ENCODE measurements around the gene FKBP8.

FKBP8 gene

DNA sequence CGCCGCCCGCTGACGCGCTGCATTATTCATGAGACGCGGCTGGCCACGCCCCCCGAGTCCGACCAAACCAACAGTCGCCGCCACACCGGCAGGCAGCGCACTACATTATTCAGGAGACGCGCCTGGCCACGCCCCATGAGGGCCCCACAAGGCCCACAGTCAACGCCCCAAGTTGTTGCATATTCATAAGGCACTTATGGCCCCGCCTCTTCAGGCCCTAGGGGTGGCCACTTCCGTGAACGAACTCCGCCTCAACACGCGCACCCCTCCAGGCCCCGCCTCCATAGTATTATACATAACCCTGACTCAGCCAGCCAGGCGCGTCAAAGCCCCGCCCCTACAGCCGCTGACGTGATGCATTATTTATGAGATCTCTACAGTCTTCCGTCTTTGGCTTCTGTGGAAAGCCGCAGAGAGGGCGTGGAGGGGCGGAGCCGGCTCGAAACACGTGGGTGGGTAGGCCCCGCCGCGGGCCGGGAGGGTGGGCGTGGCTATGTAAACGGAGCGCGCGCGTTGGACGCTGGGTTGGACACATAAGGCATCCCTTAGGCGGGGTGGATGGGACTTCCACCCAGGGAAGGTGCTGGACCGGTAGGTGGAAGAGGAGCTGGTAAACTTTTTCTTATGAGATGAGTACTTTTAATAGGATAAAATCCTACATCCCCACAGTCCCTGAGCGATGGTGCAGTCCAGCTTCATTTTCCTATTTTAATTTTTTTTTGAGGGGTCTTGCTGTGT is 21.1 kb downstream of the FKBP8 start:
- Histone ChIP-seq H3K9me3 (ENCODE audit: control insufficient read depth, low read length) (no peaks in the 10 kb centered on the region), H3K4me1 (ENCODE audit: control insufficient read depth, insufficient read depth, low read length) (peaks cover 4% of the 10 kb centered on the region), H3K4me3 (ENCODE audit: insufficient read depth, low read depth, low read length) (peak overlapping the region; percentile 98), H3K36me3 (ENCODE audit: control insufficient read depth, insufficient read depth, low read length) (no peaks in the 10 kb centered on the region), H3K27me3 (ENCODE audit: control insufficient read depth, insufficient read depth, low read length, poor library complexity, severe bottlenecking) (no peaks in the 10 kb centered on the region), H3K27ac (ENCODE audit: insufficient read depth, low read depth, low read length, poor library complexity, severe bottlenecking) (peak overlapping the region; percentile 56)
- WGBS, 2 experiments = 2% methylated on average over 51 of the region's 51 CpGs

DNA sequence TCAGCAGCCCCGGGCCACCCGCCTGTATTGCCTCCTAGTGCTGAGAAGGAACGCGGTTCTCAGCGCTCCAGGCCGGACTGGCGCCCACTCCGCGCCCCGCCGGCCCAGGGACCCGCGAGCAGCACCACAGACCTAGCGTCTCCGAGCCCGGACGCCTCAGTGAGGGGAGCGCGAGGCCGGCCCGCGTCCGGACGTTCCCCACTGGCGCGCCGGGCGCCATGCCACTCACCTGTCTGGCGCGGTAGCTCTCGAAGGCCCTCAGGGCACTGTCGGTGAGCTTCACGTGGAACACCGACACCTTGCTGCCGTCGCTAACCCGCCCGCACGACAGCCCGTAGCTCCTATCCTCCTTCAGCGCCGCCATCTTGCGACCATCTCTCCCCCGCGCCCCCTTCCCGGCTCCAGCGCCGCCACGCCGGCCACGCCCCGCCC is 21.7 kb downstream of the FKBP8 start, which contains the start of gene ELL:
ELL (minus strand) TSS at position 379 of the 432 bp plus-strand sequence; CDS start at position 364, 15 bp downstream.
- no peaks in the 10 kb centered on the region for H3K27me3 ChIP-seq (ENCODE audit: control insufficient read depth, insufficient read depth, low read length, poor library complexity, severe bottlenecking)
- H3K27ac ChIP-seq (ENCODE audit: insufficient read depth, low read depth, low read length, poor library complexity, severe bottlenecking) = peak within 1 kb of the TSS; percentile 56
- WGBS, 2 experiments = 0% methylated on average over 52 of the region's 52 CpGs
- no peaks in the 10 kb centered on the region for H3K9me3 ChIP-seq (ENCODE audit: control insufficient read depth, low read length)
- H3K4me3 ChIP-seq (ENCODE audit: insufficient read depth, low read depth, low read length) = peak within 1 kb of the TSS; percentile 98
- H3K4me1 ChIP-seq (ENCODE audit: control insufficient read depth, insufficient read depth, low read length) = peaks cover 4% of the 10 kb centered on the region
- H3K36me3 ChIP-seq (ENCODE audit: control insufficient read depth, insufficient read depth, low read length) = no peaks in the 10 kb centered on the region

DNA sequence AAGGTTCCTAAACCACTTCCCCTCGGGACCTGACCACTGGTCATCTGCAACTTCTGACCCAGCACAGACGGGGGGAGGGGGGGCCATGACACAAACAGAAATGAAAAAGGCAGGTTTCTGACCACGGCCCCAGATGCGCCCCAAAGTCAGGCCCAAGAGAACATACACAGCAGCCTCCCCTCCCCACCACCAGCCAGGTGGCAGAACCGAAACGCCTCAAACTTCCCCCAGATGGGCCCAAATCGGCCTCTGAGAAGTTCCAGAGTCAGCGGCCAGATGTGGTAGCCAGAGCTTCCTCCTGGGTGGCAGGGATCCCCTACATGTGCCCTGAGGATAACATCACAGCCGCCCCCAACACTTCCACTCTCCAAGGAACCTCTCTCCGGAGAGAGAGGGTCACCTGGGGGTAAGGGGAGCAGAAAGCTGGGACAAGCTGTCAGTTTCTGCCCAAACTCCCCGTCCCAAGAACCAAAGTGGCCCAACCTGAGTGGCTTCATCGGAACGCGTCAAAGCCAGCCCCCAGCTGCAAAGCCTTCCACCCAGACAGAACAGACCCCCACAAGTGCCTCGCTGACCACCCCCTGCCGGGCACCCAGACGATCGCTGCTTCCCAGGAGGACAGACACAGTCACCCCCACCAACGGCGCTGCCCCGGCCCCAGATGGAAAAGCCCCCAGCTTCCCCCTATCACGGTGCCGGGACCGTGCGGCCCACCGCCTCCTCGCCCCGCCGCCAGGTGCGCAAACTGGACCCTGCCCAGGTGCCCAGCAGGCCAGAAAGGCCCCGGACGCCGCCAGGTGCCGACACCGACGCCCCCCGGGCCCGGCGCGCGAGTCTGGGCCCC is 22.3 kb downstream of the FKBP8 start:
- no peaks in the 10 kb centered on the region for H3K27me3 ChIP-seq (ENCODE audit: control insufficient read depth, insufficient read depth, low read length, poor library complexity, severe bottlenecking)
- H3K9me3 ChIP-seq (ENCODE audit: control insufficient read depth, low read length) = no peaks in the 10 kb centered on the region
- H3K27ac ChIP-seq (ENCODE audit: insufficient read depth, low read depth, low read length, poor library complexity, severe bottlenecking) = no peak overlapping the region
- H3K4me3 ChIP-seq (ENCODE audit: insufficient read depth, low read depth, low read length) = peak overlapping the region; percentile 98
- H3K36me3 ChIP-seq (ENCODE audit: control insufficient read depth, insufficient read depth, low read length) = no peaks in the 10 kb centered on the region
- peaks cover 4% of the 10 kb centered on the region for H3K4me1 ChIP-seq (ENCODE audit: control insufficient read depth, insufficient read depth, low read length)
- 1% methylated on average over 41 of the region's 41 CpGs for WGBS, 2 experiments

DNA sequence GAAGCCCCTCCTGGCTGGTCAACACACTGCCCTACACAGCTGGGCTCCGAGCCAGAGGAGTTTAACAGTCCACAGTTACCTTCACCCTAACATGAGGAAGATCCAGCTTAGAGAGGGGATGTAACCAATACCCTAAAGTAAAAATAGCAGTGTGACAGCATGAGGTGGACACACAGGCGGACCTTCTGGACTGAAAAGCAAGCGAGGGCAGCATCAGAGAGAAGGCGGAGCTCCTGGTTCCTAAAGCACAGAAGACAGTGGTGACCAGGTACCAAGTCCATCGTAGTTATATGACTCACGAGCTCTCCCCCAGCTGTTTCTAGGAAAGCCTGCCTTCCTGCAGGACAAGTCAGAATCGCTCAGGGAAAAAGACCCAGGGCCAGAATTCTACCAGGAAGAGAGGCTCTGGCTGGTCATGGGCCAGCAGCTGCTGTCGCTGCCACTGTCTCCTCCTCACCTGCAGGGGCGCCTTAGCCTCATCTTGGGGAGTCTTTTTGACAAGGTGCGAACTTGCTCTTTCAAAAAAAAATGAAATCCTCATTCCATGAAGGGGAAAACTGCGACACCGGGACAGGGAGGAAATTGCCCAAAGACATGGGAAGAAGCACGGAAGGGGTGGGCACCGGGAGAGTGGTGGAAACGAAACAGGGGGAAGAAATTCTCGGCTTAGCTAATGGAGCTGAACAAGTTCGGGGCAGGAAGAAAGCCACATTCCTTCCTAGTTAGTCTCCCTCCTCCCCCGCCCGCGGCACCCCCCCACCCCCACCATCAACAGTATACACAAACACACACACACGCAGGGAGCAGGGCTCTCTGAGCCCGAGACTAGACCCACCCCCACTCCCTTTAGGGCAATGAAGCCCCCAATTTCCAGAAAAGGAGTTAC is 23.2 kb downstream of the FKBP8 start:
- Histone ChIP-seq H3K4me1 (ENCODE audit: control insufficient read depth, insufficient read depth, low read length) (peaks cover 4% of the 10 kb centered on the region), H3K36me3 (ENCODE audit: control insufficient read depth, insufficient read depth, low read length) (no peaks in the 10 kb centered on the region), H3K9me3 (ENCODE audit: control insufficient read depth, low read length) (no peaks in the 10 kb centered on the region), H3K27ac (ENCODE audit: insufficient read depth, low read depth, low read length, poor library complexity, severe bottlenecking) (no peak overlapping the region), H3K27me3 (ENCODE audit: control insufficient read depth, insufficient read depth, low read length, poor library complexity, severe bottlenecking) (no peaks in the 10 kb centered on the region), H3K4me3 (ENCODE audit: insufficient read depth, low read depth, low read length) (peak overlapping the region; percentile 98)
- WGBS, 2 experiments = 22 to 24% methylated on average over 19 of the region's 22 CpGs

DNA sequence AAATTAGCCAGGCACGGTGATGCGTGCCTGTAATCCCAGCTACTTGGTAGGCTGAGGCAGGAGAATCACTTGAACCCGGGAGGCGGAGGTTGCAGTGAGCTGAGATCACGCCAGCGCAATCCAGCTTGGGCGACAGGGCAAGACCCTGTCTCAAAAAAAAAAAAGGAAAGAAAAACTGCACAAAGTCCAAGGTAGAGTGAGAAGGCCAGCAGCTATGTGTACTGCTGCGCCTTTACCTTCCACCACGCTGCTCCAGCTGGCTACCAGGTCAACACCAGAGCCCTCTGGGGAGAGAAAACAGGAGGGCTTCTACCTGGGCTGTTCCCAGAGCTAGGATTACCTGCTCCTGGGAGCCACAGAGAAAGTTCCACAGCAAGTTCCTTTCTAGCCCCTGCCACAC is 24.7 kb downstream of the FKBP8 start:
- Histone ChIP-seq H3K4me3 (ENCODE audit: insufficient read depth, low read depth, low read length) (no peak overlapping the region), H3K4me1 (ENCODE audit: control insufficient read depth, insufficient read depth, low read length) (peaks cover 4% of the 10 kb centered on the region), H3K9me3 (ENCODE audit: control insufficient read depth, low read length) (no peaks in the 10 kb centered on the region), H3K27ac (ENCODE audit: insufficient read depth, low read depth, low read length, poor library complexity, severe bottlenecking) (no peak overlapping the region), H3K36me3 (ENCODE audit: control insufficient read depth, insufficient read depth, low read length) (no peaks in the 10 kb centered on the region), H3K27me3 (ENCODE audit: control insufficient read depth, insufficient read depth, low read length, poor library complexity, severe bottlenecking) (no peaks in the 10 kb centered on the region)
- WGBS, 2 experiments = 93 to 95% methylated on average over 9 of the region's 9 CpGs

DNA sequence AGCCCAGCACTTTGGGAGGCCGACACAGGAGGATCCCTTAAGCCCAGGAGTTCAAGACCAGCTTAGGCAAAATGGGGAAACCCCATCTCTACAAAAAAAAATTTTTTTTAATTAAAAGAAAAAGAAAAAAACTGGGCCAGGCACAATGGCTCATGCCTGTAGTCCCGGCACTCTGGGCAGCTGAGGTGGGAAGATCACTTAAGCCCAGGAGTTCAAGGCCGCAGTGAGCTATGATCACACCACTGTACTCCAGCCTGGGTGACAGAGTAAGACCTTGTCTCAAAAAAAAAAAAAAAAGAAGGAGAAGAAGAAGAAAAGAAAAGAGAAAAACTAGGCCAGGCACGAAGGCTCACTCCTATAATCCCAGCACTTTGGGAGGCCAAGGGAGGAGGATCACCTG is 25.8 kb downstream of the FKBP8 start:
- Histone ChIP-seq H3K4me3 (ENCODE audit: insufficient read depth, low read depth, low read length) (no peak overlapping the region), H3K9me3 (ENCODE audit: control insufficient read depth, low read length) (no peaks in the 10 kb centered on the region), H3K27me3 (ENCODE audit: control insufficient read depth, insufficient read depth, low read length, poor library complexity, severe bottlenecking) (no peaks in the 10 kb centered on the region), H3K36me3 (ENCODE audit: control insufficient read depth, insufficient read depth, low read length) (no peaks in the 10 kb centered on the region), H3K4me1 (ENCODE audit: control insufficient read depth, insufficient read depth, low read length) (peaks cover 4% of the 10 kb centered on the region), H3K27ac (ENCODE audit: insufficient read depth, low read depth, low read length, poor library complexity, severe bottlenecking) (no peak overlapping the region)
- WGBS, 2 experiments = 98% methylated on average over 4 of the region's 4 CpGs

DNA sequence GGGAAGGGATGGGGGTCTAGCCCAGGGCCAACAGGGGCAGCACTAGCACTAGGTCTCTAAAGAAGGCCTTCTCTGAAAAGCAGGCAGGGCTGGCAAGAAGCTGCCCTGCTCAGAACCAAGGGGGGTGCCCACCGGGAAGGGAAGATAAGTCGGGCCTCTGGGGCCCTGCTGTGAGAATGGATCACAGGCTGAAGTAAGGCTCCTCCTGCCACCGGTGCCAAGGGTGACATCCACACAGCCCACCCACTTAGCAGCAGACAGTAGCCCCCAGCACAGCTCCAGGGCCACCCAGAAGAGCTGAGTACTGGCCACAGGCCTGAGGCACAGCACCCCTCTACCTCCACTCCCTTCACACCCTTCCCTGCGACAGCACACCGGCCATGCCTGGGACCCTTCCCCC is 27.4 kb downstream of the FKBP8 start:
- H3K4me3 ChIP-seq (ENCODE audit: insufficient read depth, low read depth, low read length) = no peak overlapping the region
- no peaks in the 10 kb centered on the region for H3K9me3 ChIP-seq (ENCODE audit: control insufficient read depth, low read length)
- no peaks in the 10 kb centered on the region for H3K27me3 ChIP-seq (ENCODE audit: control insufficient read depth, insufficient read depth, low read length, poor library complexity, severe bottlenecking)
- no peak overlapping the region for H3K27ac ChIP-seq (ENCODE audit: insufficient read depth, low read depth, low read length, poor library complexity, severe bottlenecking)
- 75 to 76% methylated on average over 5 of the region's 5 CpGs for WGBS, 2 experiments
- H3K4me1 ChIP-seq (ENCODE audit: control insufficient read depth, insufficient read depth, low read length) = peaks cover 4% of the 10 kb centered on the region
- no peaks in the 10 kb centered on the region for H3K36me3 ChIP-seq (ENCODE audit: control insufficient read depth, insufficient read depth, low read length)

DNA sequence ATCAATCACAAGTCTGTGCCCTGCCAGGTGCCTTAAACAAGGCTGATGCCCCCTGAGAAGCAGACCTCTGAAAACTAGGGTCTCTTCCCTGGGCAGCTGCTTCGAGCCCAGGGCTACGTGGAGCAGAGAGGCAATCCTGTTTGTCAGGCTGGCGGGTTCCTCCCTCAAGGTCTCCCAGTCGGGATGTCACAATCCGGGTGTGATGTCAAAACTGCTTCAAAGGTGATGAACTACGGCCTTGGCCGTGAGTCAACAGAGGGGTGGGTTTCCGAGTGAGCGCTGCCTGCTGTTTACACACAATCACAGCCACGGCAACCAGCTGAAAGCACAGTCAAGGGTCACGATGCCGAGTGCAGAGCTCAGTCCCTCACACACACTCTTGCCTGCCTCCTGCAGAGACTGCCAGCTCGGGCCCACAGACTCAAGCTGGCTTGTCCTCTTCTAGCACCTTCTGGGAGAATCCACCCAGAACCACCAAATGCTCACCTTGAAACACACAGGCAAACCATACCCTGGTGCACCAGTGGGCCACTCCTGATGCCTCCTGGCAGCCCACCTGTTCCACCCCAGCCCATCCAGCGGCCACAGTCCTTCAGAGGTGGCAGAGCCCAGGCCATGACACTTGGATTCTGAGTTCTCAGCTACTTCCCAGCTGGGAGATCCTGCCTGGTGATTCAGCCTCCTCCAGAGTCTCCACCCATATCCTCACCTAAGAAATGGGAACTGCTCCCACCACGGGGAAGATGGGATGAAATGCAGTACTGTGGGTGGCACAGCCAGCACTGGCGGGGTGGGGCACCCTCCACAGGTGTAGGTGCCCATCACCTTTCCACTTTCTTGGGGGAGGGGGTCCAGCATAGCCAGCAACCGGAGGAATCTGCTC is 28.3 kb downstream of the FKBP8 start:
- Histone ChIP-seq H3K27ac (ENCODE audit: insufficient read depth, low read depth, low read length, poor library complexity, severe bottlenecking) (no peak overlapping the region), H3K4me1 (ENCODE audit: control insufficient read depth, insufficient read depth, low read length) (peaks cover 4% of the 10 kb centered on the region), H3K9me3 (ENCODE audit: control insufficient read depth, low read length) (no peaks in the 10 kb centered on the region), H3K36me3 (ENCODE audit: control insufficient read depth, insufficient read depth, low read length) (no peaks in the 10 kb centered on the region), H3K4me3 (ENCODE audit: insufficient read depth, low read depth, low read length) (no peak overlapping the region), H3K27me3 (ENCODE audit: control insufficient read depth, insufficient read depth, low read length, poor library complexity, severe bottlenecking) (no peaks in the 10 kb centered on the region)
- 77 to 81% methylated on average over 17 of the region's 17 CpGs for WGBS, 2 experiments

DNA sequence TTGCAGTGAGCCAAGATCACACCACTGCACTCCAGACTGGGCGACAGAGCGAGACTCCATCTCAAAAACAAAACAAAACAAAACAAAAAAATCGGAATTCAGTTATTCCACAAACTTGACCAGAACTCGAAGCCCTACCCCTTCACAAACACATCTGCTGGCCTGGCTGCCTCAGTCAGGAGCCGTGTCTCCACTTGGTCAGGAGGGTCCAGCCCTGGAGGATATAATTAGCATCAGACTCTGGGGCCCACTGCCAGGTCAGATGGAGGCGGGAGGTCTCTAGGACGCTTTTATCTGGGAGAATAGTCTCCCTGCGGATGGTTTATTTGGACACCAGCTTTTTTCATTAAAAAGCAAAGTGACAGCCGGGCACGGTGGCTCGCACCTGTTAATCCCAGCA is 29.5 kb downstream of the FKBP8 start:
- 86 to 90% methylated on average over 11 of the region's 11 CpGs for WGBS, 2 experiments
- no peak overlapping the region for H3K4me3 ChIP-seq (ENCODE audit: insufficient read depth, low read depth, low read length)
- no peak overlapping the region for H3K27ac ChIP-seq (ENCODE audit: insufficient read depth, low read depth, low read length, poor library complexity, severe bottlenecking)
- H3K27me3 ChIP-seq (ENCODE audit: control insufficient read depth, insufficient read depth, low read length, poor library complexity, severe bottlenecking) = no peaks in the 10 kb centered on the region
- H3K36me3 ChIP-seq (ENCODE audit: control insufficient read depth, insufficient read depth, low read length) = no peaks in the 10 kb centered on the region
- no peaks in the 10 kb centered on the region for H3K9me3 ChIP-seq (ENCODE audit: control insufficient read depth, low read length)
- H3K4me1 ChIP-seq (ENCODE audit: control insufficient read depth, insufficient read depth, low read length) = no peaks in the 10 kb centered on the region
